H9 (cell line): ENCODE data around the gene HS3ST4. TPM values are rescaled to one million over a fixed set of nuclear protein-coding genes. Genes with fewer than 3 reads are reported as not detected.

ENCODE experiments used
- DNase-seq: peaks from one replicate; pipeline ENCODE4 v3.0.0-alpha.2; 2017
- H2AFZ ChIP-seq: one replicate; pipeline ENCODE4 v1.6.1; 2013; ENCODE audit warnings: mild to moderate bottlenecking, low read length, control low read depth, moderate library complexity
- H2AK5ac ChIP-seq: 2 replicates; pipeline ENCODE4 v1.6.1; 2013; ENCODE audit warnings: low read length, control low read depth, mixed read lengths; ENCODE audit not compliant: insufficient read length
- H2BK120ac ChIP-seq: one replicate; pipeline ENCODE4 v1.6.1; 2013; ENCODE audit warnings: low read depth, mild to moderate bottlenecking, low read length, control low read depth, inconsistent platforms; ENCODE audit not compliant: poor library complexity, severe bottlenecking
- H2BK12ac ChIP-seq: 2 replicates; pipeline ENCODE4 v1.6.1; 2013; ENCODE audit warnings: low read length, control low read depth, mixed read lengths, low read depth; ENCODE audit not compliant: insufficient read length
- H2BK15ac ChIP-seq: 2 replicates; pipeline ENCODE4 v1.6.1; 2013; ENCODE audit warnings: low read depth, low read length, control low read depth
- H2BK20ac ChIP-seq: one replicate; pipeline ENCODE4 v1.6.1; 2013; ENCODE audit warnings: low read depth, mild to moderate bottlenecking, low read length, control low read depth, inconsistent platforms; ENCODE audit not compliant: poor library complexity, severe bottlenecking
- H2BK5ac ChIP-seq: 2 replicates; pipeline ENCODE4 v1.6.1; 2013; ENCODE audit warnings: low read length, control low read depth, mixed read lengths; ENCODE audit not compliant: insufficient read length
- H3K14ac ChIP-seq: 2 replicates; pipeline ENCODE4 v1.6.1; 2013; ENCODE audit warnings: low read length, control low read depth; ENCODE audit not compliant: insufficient read depth
- H3K18ac ChIP-seq: 2 replicates; pipeline ENCODE4 v1.6.1; 2013; ENCODE audit warnings: low read depth, mild to moderate bottlenecking, mixed read lengths, low read length, control low read depth; ENCODE audit not compliant: insufficient read length
- H3K23ac ChIP-seq: 2 replicates; pipeline ENCODE4 v1.6.1; 2013; ENCODE audit warnings: low read length, control low read depth, mixed read lengths, low read depth; ENCODE audit not compliant: insufficient read length
- H3K23me2 ChIP-seq: 2 replicates; pipeline ENCODE4 v1.6.1; 2013; ENCODE audit warnings: low read depth, mild to moderate bottlenecking, mixed read lengths, low read length, control low read depth; ENCODE audit not compliant: insufficient read length, poor library complexity, severe bottlenecking
- H3K27ac ChIP-seq: 2 replicates; pipeline ENCODE4 v1.5.1; 2013; ENCODE audit warnings: low read length, control low read depth, mixed read lengths, low read depth; ENCODE audit not compliant: insufficient read length
- H3K27me3 ChIP-seq: 2 replicates; pipeline ENCODE4 v1.6.1; 2013; ENCODE audit warnings: low read length, control low read depth, inconsistent platforms; ENCODE audit not compliant: insufficient read depth
- H3K4ac ChIP-seq: 2 replicates; pipeline ENCODE4 v1.6.1; 2013; ENCODE audit warnings: low read depth, mild to moderate bottlenecking, control low read depth, inconsistent platforms, low read length, moderate library complexity
- H3K4me1 ChIP-seq: 2 replicates; pipeline ENCODE4 v1.6.1; 2013; ENCODE audit warnings: low read length, control low read depth, inconsistent platforms; ENCODE audit not compliant: insufficient read depth
- H3K4me2 ChIP-seq: 2 replicates; pipeline ENCODE4 v1.6.1; 2013; ENCODE audit warnings: low read length, control low read depth, mixed read lengths; ENCODE audit not compliant: insufficient read length, insufficient read depth
- H3K56ac ChIP-seq: 2 replicates; pipeline ENCODE4 v1.6.1; 2013; ENCODE audit warnings: low read depth, mild to moderate bottlenecking, mixed read lengths, low read length, control low read depth; ENCODE audit not compliant: insufficient read length
- H3K79me1 ChIP-seq: 2 replicates; pipeline ENCODE4 v1.6.1; 2013; ENCODE audit warnings: low read depth, mild to moderate bottlenecking, moderate library complexity, low read length, control low read depth, inconsistent platforms; ENCODE audit not compliant: insufficient read depth, poor library complexity, severe bottlenecking
- H3K79me2 ChIP-seq: 2 replicates; pipeline ENCODE4 v1.6.1; 2013; ENCODE audit warnings: low read length, control low read depth, inconsistent platforms; ENCODE audit not compliant: insufficient read depth
- H3K9ac ChIP-seq: 2 replicates; pipeline ENCODE4 v1.6.1; 2013; ENCODE audit warnings: low read length, control low read depth, mixed read lengths; ENCODE audit not compliant: insufficient read length; ENCODE audit errors: extremely low read depth
- H3K9me3 ChIP-seq: one replicate; pipeline ENCODE4 v1.6.1; 2013; ENCODE audit warnings: low read depth, low read length, inconsistent platforms; ENCODE audit not compliant: control insufficient read depth
- H3T11ph ChIP-seq: one replicate; pipeline ENCODE4 v1.6.1; 2013; ENCODE audit warnings: mild to moderate bottlenecking, low read length, control low read depth, inconsistent platforms
- H4K20me1 ChIP-seq: one replicate; pipeline ENCODE4 v1.6.1; 2013; ENCODE audit not compliant: control insufficient read depth, insufficient read length, insufficient read depth
- H4K5ac ChIP-seq: 2 replicates; pipeline ENCODE4 v1.6.1; 2013; ENCODE audit warnings: low read depth, mild to moderate bottlenecking, mixed read lengths, low read length, control low read depth; ENCODE audit not compliant: insufficient read length
- H4K8ac ChIP-seq: replicated peaks from 2 replicates; pipeline ENCODE4 v1.6.1; 2013; ENCODE audit warnings: low read length, control low read depth, mixed read lengths, low read depth; ENCODE audit not compliant: insufficient read length
- H4K91ac ChIP-seq: 2 replicates; pipeline ENCODE4 v1.6.1; 2013; ENCODE audit warnings: low read depth, mild to moderate bottlenecking, moderate library complexity, mixed read lengths, low read length, control low read depth; ENCODE audit not compliant: insufficient read length
- H3K27ac Mint-ChIP-seq, 3 experiments: 2 replicates in 2 of 3; 3 replicates in 1 of 3; pipeline ENCODE4 v1.8.0; 2020 to 2021; ENCODE audit warnings: mixed read lengths in 3 of 3, mild to moderate bottlenecking in 1 of 3, moderate library complexity in 1 of 3
- H3K27me3 Mint-ChIP-seq: 2 replicates; pipeline ENCODE4 v1.8.0; 2021; ENCODE audit warnings: low read depth, mild to moderate bottlenecking, moderate library complexity, mixed read lengths
- H3K36me3 Mint-ChIP-seq, 3 experiments: 2 replicates in 2 of 3; 3 replicates in 1 of 3; pipeline ENCODE4 v1.8.0; 2020 to 2021; ENCODE audit warnings: low read depth in 3 of 3, mixed read lengths in 3 of 3; ENCODE audit not compliant: insufficient read depth in 1 of 3
- H3K4me1 Mint-ChIP-seq, 2 experiments: 2 replicates each; pipeline ENCODE4 v1.8.0; 2020; ENCODE audit warnings: mixed read lengths in 2 of 2
- H3K4me3 Mint-ChIP-seq, 2 experiments: 2 replicates in 1 of 2; 3 replicates in 1 of 2; pipeline ENCODE4 v1.8.0; 2020 to 2021; ENCODE audit warnings: mild to moderate bottlenecking in 2 of 2, mixed read lengths in 2 of 2, moderate library complexity in 1 of 2
- H3K9me3 Mint-ChIP-seq, 2 experiments: 2 replicates in 1 of 2; 3 replicates in 1 of 2; pipeline ENCODE4 v1.8.0; 2020; ENCODE audit warnings: mild to moderate bottlenecking in 2 of 2, mixed read lengths in 2 of 2, moderate library complexity in 1 of 2
- CTCF ChIP-seq: fragments of 200-600 bp; sonication (generic); conservative IDR thresholded peaks from 3 replicates; pipeline ENCODE4 v1.8.0; 2021; ENCODE audit warnings: antibody characterized with exemption, mild to moderate bottlenecking
- WGBS: extraction: QIAGEN DNeasy Blood & Tissue Kit; methylation state at CpG from one replicate; pipeline ENCODE4 v1.1.7; 2013; ENCODE audit warnings: missing lambda C conversion rate, low lambda C conversion rate, mixed read lengths; ENCODE audit not compliant: insufficient read length; ENCODE audit errors: extremely low coverage; 5-methylcytosine and 5-hydroxymethylcytosine counted together
- total RNA-seq: library from RNA; stranded (reverse); gene quantifications from 2 replicates; pipeline ENCODE4 v1.2.1, GENCODE V29; 2021

The HS3ST4 gene
- total RNA-seq, 1 experiment from 2014 or later: 1.7 TPM

GRCh38 chr16:25832291-25832690, 140.5 kb downstream of the HS3ST4 start:
- peaks cover 21 to 23% of the 10 kb centered on the region in 2 experiments for H3K9me3 Mint-ChIP-seq

More at GRCh38 chr16:25832291-25832690, 140.5 kb downstream of the HS3ST4 start:
- H3K4me1 Mint-ChIP-seq: peaks cover 10 to 12% of the 10 kb centered on the region in 2 experiments
- H3K36me3 Mint-ChIP-seq: peaks cover 0 to 15% (median 10%) of the 10 kb centered on the region in 3 experiments; a peak in 5 of 7 replicates
- Histone ChIP-seq H3K23me2 (no peaks in the 10 kb centered on the region), H2BK15ac (no peak overlapping the region), H3K27me3 (no peaks in the 10 kb centered on the region), H3K9me3 (no peaks in the 10 kb centered on the region), H4K91ac (no peak overlapping the region), H3T11ph (no peak overlapping the region), H4K8ac (no peak overlapping the region), H2BK5ac (no peak overlapping the region), H3K9ac (no peak overlapping the region), H2BK120ac (no peak overlapping the region), H3K18ac (no peak overlapping the region), H4K5ac (no peak overlapping the region), H2AFZ (no peak overlapping the region), H2BK12ac (no peak overlapping the region), H3K56ac (no peak overlapping the region), H3K27ac (no peak overlapping the region), H3K79me1 (no peaks in the 10 kb centered on the region), H3K4ac (no peak overlapping the region), H3K23ac (no peak overlapping the region), H3K4me1 (no peaks in the 10 kb centered on the region), H3K4me2 (no peak overlapping the region), H4K20me1 (no peaks in the 10 kb centered on the region), H3K79me2 (no peaks in the 10 kb centered on the region), H3K14ac (no peak overlapping the region), H2BK20ac (no peak overlapping the region), H2AK5ac (no peak overlapping the region)
- H3K4me3 Mint-ChIP-seq: no peak overlapping the region
- WGBS: 100% methylated on average over 1 of the region's 4 CpGs
- no peak overlapping the region for H3K27ac Mint-ChIP-seq
- no peak for TF ChIP-seq CTCF
- DNase-seq: no peak
- no peaks in the 10 kb centered on the region; the same call in 1 of the 2 replicates for H3K27me3 Mint-ChIP-seq
